Measurements from ENCODE around the gene EXPH5.
A peak's percentile ranks its signal among the peaks of the same experiment; 100 is the strongest.
"Not testable (repeated sequence)": the region's sequence is repeated elsewhere in the genome, so short reads cannot be mapped to it uniquely, and the experiment has no call there.

Gene EXPH5

DNA sequence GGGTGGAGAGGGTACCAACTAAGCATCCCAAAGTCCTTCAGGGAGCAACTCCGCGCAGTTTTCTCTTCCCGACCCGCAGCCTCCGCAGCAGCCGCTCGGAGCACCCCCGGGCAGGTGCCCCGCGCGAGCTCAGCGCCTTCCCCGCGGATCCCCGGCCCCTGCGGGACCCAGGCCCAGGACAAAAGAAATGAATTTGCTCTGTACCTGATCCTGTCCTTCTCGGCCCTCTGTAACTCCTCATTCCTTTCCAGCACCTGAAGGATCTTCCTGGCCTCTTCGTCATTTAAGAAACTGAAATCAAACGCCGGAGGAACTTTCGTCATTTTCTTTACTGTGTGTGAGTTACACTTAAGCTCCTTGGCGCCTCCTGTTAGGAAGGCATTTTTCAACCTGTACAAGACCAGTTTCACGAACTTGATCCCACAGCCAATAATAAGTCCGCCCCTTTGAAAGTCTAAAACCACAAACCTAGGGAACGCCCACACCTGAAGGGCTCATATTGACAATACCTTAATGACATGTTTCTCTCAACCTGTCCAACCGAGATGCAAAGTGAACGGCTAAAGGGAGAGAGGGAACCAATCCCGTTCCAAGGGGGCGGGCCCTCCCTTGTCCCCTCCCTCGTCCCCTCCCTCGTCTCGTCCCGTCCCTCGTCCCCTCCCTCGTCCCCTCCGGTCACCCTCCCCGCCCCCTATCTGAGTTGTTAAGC lies at the start of gene EXPH5:
Gene EXPH5, minus strand, starts transcription at position 555 of the 709 bp plus-strand sequence. Its CDS starts 232 bp downstream, at position 323.
- DNase-seq, result peak; percentile 94 to 98

- DNase-seq, result not testable (repeated sequence)
Observed at GRCh38 chr11:108641752-108642151, 48.2 kb upstream of the EXPH5 start.

- no peak for DNase-seq
Observed at GRCh38 chr11:108639146-108639545, 45.6 kb upstream of the EXPH5 start.

DNA sequence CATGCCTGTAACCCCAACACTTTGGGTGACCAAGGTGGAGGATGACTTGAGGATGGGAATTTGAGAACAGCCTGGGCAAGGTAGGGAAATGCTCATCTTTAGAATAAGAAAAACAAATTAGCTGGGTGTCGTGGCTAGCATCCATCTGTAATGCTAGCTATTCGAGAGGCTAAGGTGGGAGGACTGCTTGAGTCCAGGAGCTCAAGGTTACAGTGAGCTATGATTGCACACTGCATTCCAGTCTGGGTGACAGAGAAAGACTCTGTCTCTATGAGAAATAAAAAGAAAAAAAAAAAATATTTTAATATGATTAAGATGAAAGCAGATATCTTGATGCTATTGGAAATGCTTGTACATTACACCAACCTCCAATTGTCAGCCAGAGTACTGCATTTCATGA lies 42.7 kb upstream of the EXPH5 start:
- no peak for DNase-seq

DNA sequence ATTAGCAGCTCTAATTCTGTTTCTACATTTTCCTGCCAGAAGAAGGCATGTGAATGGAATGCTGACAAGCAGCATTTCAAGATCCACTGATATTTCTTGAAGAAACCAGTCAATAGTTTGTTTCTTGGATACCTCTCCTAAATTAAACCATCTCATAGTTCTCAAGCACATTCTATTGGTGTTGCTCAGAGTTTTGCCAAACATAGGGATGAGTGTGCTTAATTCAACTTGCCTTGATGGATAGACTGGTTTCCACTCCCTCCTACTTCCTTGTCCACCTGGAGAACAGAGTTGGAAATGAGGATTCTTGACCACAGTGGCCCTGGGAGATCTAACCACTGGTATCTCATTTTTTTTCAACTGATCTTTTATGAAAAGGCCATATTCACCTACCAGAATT lies 41.5 kb upstream of the EXPH5 start:
- DNase-seq, result no peak

GRCh38 chr11:108632041-108632704 lies 38.6 kb upstream of the EXPH5 start:
- DNase-seq, result no peak

- DNase-seq, result no peak
Observed at GRCh38 chr11:108629274-108629673, 35.7 kb upstream of the EXPH5 start.

- DNase-seq, result no peak
Observed at GRCh38 chr11:108628812-108629211, 35.2 kb upstream of the EXPH5 start.

GRCh38 chr11:108628326-108628725 lies 34.8 kb upstream of the EXPH5 start:
- no peak for DNase-seq

- no peak for DNase-seq
Observed at GRCh38 chr11:108624196-108624925, 30.8 kb upstream of the EXPH5 start.

- no peak for DNase-seq
Observed at GRCh38 chr11:108622341-108622740, 28.8 kb upstream of the EXPH5 start.

GRCh38 chr11:108620958-108621772 lies 27.6 kb upstream of the EXPH5 start:
- DNase-seq, result no peak

DNA sequence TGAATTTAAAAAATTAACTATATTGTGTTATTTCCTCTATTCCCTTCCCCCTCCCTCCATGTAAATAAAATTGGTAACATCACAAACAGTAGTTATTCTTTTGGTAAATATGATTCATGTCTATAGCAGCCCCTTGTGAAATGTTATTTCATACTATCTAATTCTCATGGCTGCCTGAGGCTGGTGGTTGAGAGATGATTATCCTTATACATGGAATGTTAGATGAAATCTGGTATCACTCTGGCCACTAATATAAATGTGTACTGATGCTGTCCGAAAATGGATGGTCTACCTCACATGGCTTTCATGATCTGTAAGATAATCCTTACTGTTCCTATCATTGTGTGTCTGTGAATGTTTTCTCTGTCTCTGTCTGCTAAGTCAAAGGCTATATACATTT lies 25.0 kb upstream of the EXPH5 start:
- DNase-seq, result no peak

DNA sequence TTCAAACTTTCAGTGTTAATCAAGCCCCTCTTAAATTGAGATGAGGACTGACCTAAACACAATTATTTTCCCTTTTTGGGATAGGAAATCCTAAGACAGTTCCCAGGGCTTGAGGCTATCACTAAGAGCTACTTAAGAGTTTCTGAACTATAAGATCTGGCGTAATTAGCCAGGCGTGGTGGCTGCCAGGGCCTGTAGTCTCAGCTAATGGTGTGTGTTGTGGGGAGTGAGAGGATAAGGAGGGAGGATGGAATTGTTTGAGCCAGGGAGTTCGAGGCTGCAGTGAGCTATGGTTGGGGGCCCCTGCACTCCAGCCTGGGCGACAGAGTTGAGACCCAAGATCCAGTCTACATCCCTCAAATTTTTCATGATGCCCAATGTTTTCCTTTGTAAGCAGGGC lies 23.5 kb upstream of the EXPH5 start:
- no peak for DNase-seq

DNA sequence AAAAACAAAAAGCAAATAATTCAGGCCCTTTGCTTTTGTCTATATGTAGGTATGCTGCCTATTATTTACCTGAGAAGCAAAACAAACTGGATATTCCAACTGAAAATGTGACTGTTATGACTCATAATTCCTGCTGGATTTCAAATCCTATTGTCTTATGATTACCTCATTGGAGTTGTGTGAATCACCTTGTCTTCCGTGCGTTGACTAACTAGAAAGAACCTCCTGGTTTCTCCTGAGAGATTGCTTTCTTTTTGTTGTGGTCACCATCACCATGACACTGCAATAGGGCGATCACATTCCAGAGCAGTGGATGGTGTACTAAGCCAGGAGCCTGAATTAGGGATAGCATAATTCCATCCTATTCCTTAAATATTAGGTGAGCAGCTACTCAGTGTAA lies 23.0 kb upstream of the EXPH5 start:
- DNase-seq, result no peak

DNA sequence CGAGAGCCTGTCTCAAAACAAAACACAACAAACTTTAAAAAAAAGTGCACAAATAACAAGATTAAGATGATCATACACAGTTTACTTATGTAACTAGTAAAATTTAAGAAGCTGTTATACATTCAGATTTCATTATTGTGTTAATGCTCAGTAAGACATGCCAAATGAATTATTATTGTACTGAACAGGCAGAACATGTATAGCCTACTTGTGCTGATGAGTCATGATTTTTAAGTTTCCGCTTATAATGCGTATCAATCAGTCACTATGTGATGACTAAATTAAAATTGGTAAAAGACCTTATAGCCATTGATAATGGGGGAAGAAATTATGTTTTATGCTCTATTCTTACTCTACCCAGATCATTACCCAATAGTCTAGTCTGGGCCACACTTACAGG lies 20.5 kb upstream of the EXPH5 start:
- no peak for DNase-seq

DNA sequence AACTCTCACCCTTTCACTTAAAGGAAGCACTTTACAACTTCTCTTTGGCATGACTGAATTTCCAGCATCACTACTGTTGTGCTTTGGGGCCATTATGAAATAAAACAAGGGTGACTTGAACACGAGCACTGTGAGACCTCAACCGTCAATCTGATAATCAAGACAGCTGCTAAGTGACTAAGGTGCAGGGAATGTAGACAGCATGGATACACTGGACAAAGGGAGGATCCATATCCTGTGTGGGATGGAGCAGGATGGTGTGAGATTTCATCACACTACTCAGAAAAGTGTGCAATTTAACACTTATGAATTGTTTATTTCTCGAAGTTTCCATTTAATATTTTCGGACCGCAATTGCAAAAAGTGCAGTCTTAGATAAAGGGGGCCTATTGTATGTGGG lies 16.1 kb upstream of the EXPH5 start:
- DNase-seq, result no peak

GRCh38 chr11:108608548-108608947 lies 15.0 kb upstream of the EXPH5 start:
- no peak for DNase-seq

GRCh38 chr11:108606495-108607160 lies 13.1 kb upstream of the EXPH5 start:
- no peak for DNase-seq

- DNase-seq, result no peak
Observed at GRCh38 chr11:108606070-108606469, 12.5 kb upstream of the EXPH5 start.

DNA sequence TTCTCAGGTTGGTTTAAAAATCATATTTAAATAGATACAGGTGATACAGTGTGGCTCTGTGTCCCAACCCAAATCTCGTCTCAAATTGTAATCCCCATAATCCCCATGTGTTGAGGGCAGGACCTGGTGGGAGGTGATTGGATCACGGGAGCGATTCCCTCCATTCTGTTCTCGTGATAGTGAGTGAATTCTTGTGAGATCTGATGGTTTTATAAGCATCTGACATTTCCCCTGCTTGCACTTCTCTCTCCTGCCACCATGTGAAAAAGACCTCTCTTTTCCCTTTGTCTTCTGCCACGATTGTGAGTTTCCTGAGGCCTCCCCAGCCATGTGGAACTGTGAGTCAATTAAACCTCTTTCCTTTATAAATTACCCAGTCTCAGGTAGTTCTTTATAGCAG lies 9.2 kb upstream of the EXPH5 start:
- DNase-seq, result not testable (repeated sequence)

DNA sequence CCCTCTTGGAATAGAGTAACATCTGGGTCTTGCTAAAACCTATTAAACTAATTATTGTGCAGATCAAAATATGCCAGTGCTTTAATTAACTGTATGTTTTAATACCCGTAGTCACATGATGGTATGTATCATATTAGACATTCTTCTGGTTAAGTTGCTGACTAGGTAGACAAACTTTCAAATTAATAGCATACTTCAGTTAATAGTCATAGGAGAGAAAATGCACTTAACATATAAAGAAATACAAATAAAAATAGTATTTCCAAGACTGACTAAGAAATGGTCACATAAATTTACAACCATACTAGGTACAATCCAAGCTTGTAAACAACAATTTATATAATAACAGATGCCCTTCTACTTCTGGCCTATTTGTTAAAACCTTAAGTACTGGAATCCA lies 7.6 kb upstream of the EXPH5 start:
- no peak for DNase-seq

DNA sequence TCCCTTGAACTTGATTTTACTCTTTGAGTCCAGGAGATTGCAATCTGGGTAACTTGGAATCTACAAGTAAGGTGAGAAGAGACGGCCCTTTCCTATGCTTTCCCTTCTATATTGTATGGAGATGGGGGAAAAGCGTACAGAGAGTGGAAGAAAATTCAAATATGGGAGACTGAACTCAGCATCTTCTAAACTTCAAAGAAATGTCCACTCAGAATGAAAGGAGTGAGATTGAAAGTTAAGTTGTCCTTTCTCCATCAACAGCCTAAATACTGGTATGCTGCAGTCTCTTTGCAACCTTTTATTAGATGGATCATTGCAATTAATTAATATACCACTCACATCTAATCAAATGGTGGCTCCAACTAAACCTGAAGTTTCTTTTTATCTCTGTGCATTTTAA lies 6.4 kb upstream of the EXPH5 start:
- no peak for DNase-seq
